IMR-90 (cell line): ENCODE measurements around the gene MLANA. TPM values are rescaled to one million over a fixed set of nuclear protein-coding genes. Genes with fewer than 3 reads are reported as not detected.

Experiments used
- ATAC-seq: fragments of 200-7000 bp; cut with Tn5 transposase; 2 replicates; pipeline ENCODE4 v1.9.1; 2020; ENCODE audit warnings: low read depth, mild to moderate bottlenecking, moderate library complexity
- BruUV-seq: library from RNA; stranded (reverse); fragments of 400-500 nt; replicated peaks from 2 replicates; lab custom pipeline; 2021; lab: Mats Ljungman, UMichigan
- CTCF ChIA-PET: fragments of 300-600 bp; formaldehyde crosslinking; extraction: SDS; loops from one replicate; lab custom pipeline; 2021; ENCODE audit warnings: antibody characterized with exemption; lab: Yijun Ruan, JAX
- POLR2A ChIA-PET: fragments of 300-600 bp; sonication (Branson Sonifier 250); formaldehyde crosslinking; loops from one replicate; lab custom pipeline; 2022; ENCODE audit warnings: antibody characterized with exemption; ENCODE audit not compliant: unreplicated experiment; lab: Charles Lee
- DNase-seq: peaks from one replicate; pipeline ENCODE4 v3.0.0; 2013
- H2AFZ ChIP-seq: replicated peaks from 2 replicates; pipeline ENCODE3; 2013; ENCODE audit warnings: low read length, mild to moderate bottlenecking; ENCODE audit not compliant: poor library complexity
- H2AK5ac ChIP-seq: 2 replicates; pipeline ENCODE4 v1.6.1; 2013; ENCODE audit warnings: low read depth, low read length, inconsistent platforms
- H2AK9ac ChIP-seq: replicated peaks from 2 replicates; pipeline ENCODE3; 2013; ENCODE audit warnings: mild to moderate bottlenecking, low read depth, low read length, moderate library complexity; ENCODE audit not compliant: poor library complexity
- H2BK120ac ChIP-seq: 2 replicates; pipeline ENCODE4 v1.6.1; 2013; ENCODE audit warnings: low read depth, low read length, inconsistent platforms
- H2BK15ac ChIP-seq: 3 replicates; pipeline ENCODE4 v1.6.1; 2013; ENCODE audit warnings: low read depth, low read length, inconsistent platforms
- H2BK20ac ChIP-seq: 2 replicates; pipeline ENCODE4 v1.6.1; 2013; ENCODE audit warnings: low read depth, mild to moderate bottlenecking, inconsistent platforms, low read length, moderate library complexity
- H2BK5ac ChIP-seq: 2 replicates; pipeline ENCODE4 v1.6.1; 2013; ENCODE audit warnings: mild to moderate bottlenecking, low read depth, low read length, inconsistent platforms; ENCODE audit not compliant: poor library complexity, severe bottlenecking
- H3K14ac ChIP-seq: replicated peaks from 2 replicates; pipeline ENCODE4 v1.6.1; 2013; ENCODE audit warnings: low read depth, low read length, inconsistent platforms
- H3K18ac ChIP-seq: 2 replicates; pipeline ENCODE4 v1.6.1; 2013; ENCODE audit warnings: low read depth, low read length, control low read depth
- H3K23ac ChIP-seq: 2 replicates; pipeline ENCODE4 v1.6.1; 2013; ENCODE audit warnings: low read depth, low read length, inconsistent platforms
- H3K27ac ChIP-seq: 2 replicates; pipeline ENCODE4 v1.5.1; 2013; ENCODE audit warnings: mild to moderate bottlenecking, control low read depth, low read length; ENCODE audit not compliant: insufficient read depth
- H3K27me3 ChIP-seq: 2 replicates; pipeline ENCODE4 v1.6.1; 2013; ENCODE audit warnings: low read length; ENCODE audit not compliant: control insufficient read depth, insufficient read depth
- H3K36me3 ChIP-seq: 2 replicates; pipeline ENCODE4 v1.6.1; 2013; ENCODE audit warnings: low read length, mixed read lengths; ENCODE audit not compliant: control insufficient read depth, insufficient read depth
- H3K4ac ChIP-seq: 2 replicates; pipeline ENCODE4 v1.6.1; 2013; ENCODE audit warnings: low read depth, low read length, inconsistent platforms
- H3K4me1 ChIP-seq: 2 replicates; pipeline ENCODE4 v1.6.1; 2013; ENCODE audit warnings: low read length, mixed read lengths; ENCODE audit not compliant: control insufficient read depth, insufficient read depth
- H3K4me2 ChIP-seq: 2 replicates; pipeline ENCODE4 v1.6.1; 2013; ENCODE audit warnings: low read depth, mild to moderate bottlenecking, control low read depth, low read length, moderate library complexity
- H3K4me3 ChIP-seq: 2 replicates; pipeline ENCODE4 v1.5.1; 2013; ENCODE audit warnings: low read depth, mild to moderate bottlenecking, control low read depth, low read length, moderate library complexity; ENCODE audit not compliant: insufficient read depth
- H3K56ac ChIP-seq: 2 replicates; pipeline ENCODE4 v1.6.1; 2013; ENCODE audit warnings: low read length, inconsistent platforms; ENCODE audit not compliant: insufficient read depth; ENCODE audit errors: extremely low read depth
- H3K79me1 ChIP-seq, 2 experiments: 2 replicates each; pipeline ENCODE4 v1.6.1; 2013; ENCODE audit warnings: low read length in 2 of 2, inconsistent platforms in 1 of 2, low read depth in 1 of 2
- H3K9ac ChIP-seq: 2 replicates; pipeline ENCODE4 v1.6.1; 2013; ENCODE audit warnings: low read depth, low read length, control low read depth
- H3K9me1 ChIP-seq: 2 replicates; pipeline ENCODE4 v1.6.1; 2013; ENCODE audit warnings: low read length, inconsistent platforms; ENCODE audit not compliant: insufficient read depth
- H3K9me3 ChIP-seq: 2 replicates; pipeline ENCODE4 v1.6.1; 2013; ENCODE audit warnings: low read length; ENCODE audit not compliant: control insufficient read depth, insufficient read depth
- H4K20me1 ChIP-seq: 2 replicates; pipeline ENCODE4 v1.6.1; 2013; ENCODE audit warnings: low read length, inconsistent platforms; ENCODE audit not compliant: insufficient read depth
- H4K5ac ChIP-seq: 2 replicates; pipeline ENCODE4 v1.6.1; 2013; ENCODE audit warnings: mild to moderate bottlenecking, low read depth, low read length, control low read depth
- H4K8ac ChIP-seq, 2 experiments: 2 replicates each; pipeline ENCODE4 v1.6.1; 2013; ENCODE audit warnings: low read depth in 2 of 2, low read length in 2 of 2, control low read depth in 1 of 2, inconsistent platforms in 1 of 2
- H4K91ac ChIP-seq: 2 replicates; pipeline ENCODE4 v1.6.1; 2013; ENCODE audit warnings: low read depth, low read length, inconsistent platforms; ENCODE audit not compliant: insufficient read depth
- CTCF ChIP-seq: conservative IDR thresholded peaks from 2 replicates; pipeline ENCODE4 v1.5.1; 2012; ENCODE audit warnings: mild to moderate bottlenecking, low read depth, low read length, improper control_type of control experiment
- FOS ChIP-seq: fragments of 150-350 bp; IDR thresholded peaks from 2 replicates; pipeline ENCODE4 v1.6.1; 2016; ENCODE audit warnings: low read depth, low read length
- RAD21 ChIP-seq: IDR thresholded peaks from 2 replicates; pipeline ENCODE4 v1.6.1; 2012; ENCODE audit warnings: low read length, improper control_type of control experiment
- RCOR1 ChIP-seq: IDR thresholded peaks from 2 replicates; pipeline ENCODE4 v1.6.1; 2012; ENCODE audit warnings: mild to moderate bottlenecking, low read length, improper control_type of control experiment; ENCODE audit not compliant: insufficient replicate concordance
- whole genome bisulfite sequencing, 2 experiments: methylation state at CpG; one replicate each; pipeline versions ENCODE4 v1.1.5 to v1.1.7; 2013; ENCODE audit warnings: missing lambda C conversion rate in 2 of 2; ENCODE audit not compliant: insufficient read length in 1 of 2; ENCODE audit errors: extremely low coverage in 2 of 2; 5-methylcytosine and 5-hydroxymethylcytosine counted together
- dilution Hi-C: fragments of 300-500 bp; cut with HindIII; formaldehyde crosslinking; loops from one replicate; pipeline ENCODE4 v1.14.3; 2018; ENCODE audit warnings: low sequenced_read_pairs; ENCODE audit not compliant: unreplicated experiment
- in situ Hi-C: fragments of 300-500 bp; cut with MboI; formaldehyde crosslinking; loops from 3 replicates; pipeline ENCODE4 v1.14.3; 2019; ENCODE audit warnings: low sequenced_read_pairs, inconsistent platforms, mixed read lengths
- intact Hi-C: fragments of 100-400 bp; cut with micrococcal nuclease; formaldehyde crosslinking; loops from 2 replicates; pipeline ENCODE4 v1.10.0; 2022
- polyA plus RNA-seq, 3 experiments: library from polyadenylated mRNA; depleted of rRNA; stranded (reverse); fragments of >200 nt; gene quantifications; 2 replicates each; pipeline ENCODE4 v1.2.3, GENCODE V29; 2012; ENCODE audit warnings: low replicate concordance in 1 of 3
- total RNA-seq: library from RNA; depleted of rRNA; stranded (reverse); fragments of >200 nt; gene quantifications from 2 replicates; pipeline ENCODE4 v1.2.3, GENCODE V29; 2012; rRNA removed

MLANA gene
- total and polyA plus RNA-seq, 2 of the 4 experiments (the other 2 are of a cell fraction), result not detected

DNA sequence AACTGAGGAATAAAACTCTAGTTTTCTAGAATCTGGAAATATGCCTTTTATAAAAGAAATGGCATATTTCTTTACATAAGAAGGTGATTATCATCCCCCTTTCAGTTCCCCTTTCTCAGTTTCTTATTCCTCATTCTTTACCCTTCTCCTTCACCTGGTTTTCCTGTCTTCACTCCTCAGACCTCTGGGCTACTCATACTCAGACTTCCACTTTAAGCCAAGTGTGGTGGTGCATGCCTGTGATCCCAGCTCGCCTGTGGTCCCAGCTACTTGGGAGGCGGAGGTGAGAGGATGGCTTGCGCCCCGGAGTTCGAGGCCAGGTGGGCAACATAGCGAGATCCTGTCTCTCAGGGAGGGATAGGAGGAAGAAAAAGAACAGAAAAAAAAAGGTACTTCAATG is 67.6 kb downstream of the MLANA start:
- no peak overlapping the region for H3K56ac ChIP-seq
- H2AFZ ChIP-seq, result no peak overlapping the region
- H2BK5ac ChIP-seq, result no peak overlapping the region
- no CpG with 5 or more reads among the region's 6 CpGs for WGBS, 2 experiments
- H3K4me3 ChIP-seq, result no peak overlapping the region
- H2AK5ac ChIP-seq, result no peak overlapping the region
- dilution Hi-C loops (no loop called here), intact Hi-C loops (loop anchor here (5.0 kb wide), 1 partner anchor 39 kb away; no protein-coding TSS in a partner anchor), in situ Hi-C loops (no loop called here)
- no peak overlapping the region for H2BK120ac ChIP-seq
- no peak overlapping the region for H3K18ac ChIP-seq
- H3K9me1 ChIP-seq, result no peaks in the 10 kb centered on the region
- no peak overlapping the region for H3K4ac ChIP-seq
- DNase-seq (no peak), ATAC-seq (no peak)
- no peaks in the 10 kb centered on the region for H3K9me3 ChIP-seq
- H2BK20ac ChIP-seq, result no peak overlapping the region
- H2AK9ac ChIP-seq, result no peak overlapping the region
- H3K14ac ChIP-seq, result no peak overlapping the region
- no peak overlapping the region for H4K91ac ChIP-seq
- TF ChIP-seq CTCF (no peak), FOS (no peak), RCOR1 (no peak), RAD21 (no peak)
- no peaks in the 10 kb centered on the region; the same call in 1 of the 2 replicates for H4K20me1 ChIP-seq
- no peaks in the 10 kb centered on the region for H3K27me3 ChIP-seq
- no peak overlapping the region for H2BK15ac ChIP-seq
- no peaks in the 10 kb centered on the region; a peak in 2 of 4 replicates for H3K79me1 ChIP-seq
- H3K4me2 ChIP-seq, result no peak overlapping the region
- no peak overlapping the region for H3K27ac ChIP-seq
- no TSS peak for BruUV-seq
- H3K23ac ChIP-seq, result no peak overlapping the region
- H3K4me1 ChIP-seq, result no peaks in the 10 kb centered on the region
- no peak overlapping the region for H4K8ac ChIP-seq
- POLR2A ChIA-PET, result no interaction called here
- no peak overlapping the region for H3K9ac ChIP-seq
- no peak overlapping the region for H4K5ac ChIP-seq
- H3K36me3 ChIP-seq, result peaks cover 3% of the 10 kb centered on the region; the same call in 1 of the 2 replicates
- CTCF ChIA-PET, result no interaction called here

Other genes starting within 250 kb of the MLANA start
- gene ERMP1, start 57.8 kb upstream of the MLANA start, total RNA-seq, result 4.7 and 5.0 TPM in 2 replicates
- 1.6 and 2.2 TPM in 2 replicates for gene ERMP1, start 57.8 kb upstream of the MLANA start, polyA plus RNA-seq (2012; rRNA removed)
- gene RANBP6, start 124.7 kb downstream of the MLANA start, total RNA-seq, result 42.3 and 67.2 TPM in 2 replicates
- 6.1 and 7.5 TPM in 2 replicates for gene RANBP6, start 124.7 kb downstream of the MLANA start, polyA plus RNA-seq (2012; rRNA removed)